ENCODE measurements around the gene PRMT1. TPM values are rescaled to one million over a fixed set of nuclear protein-coding genes. Genes with fewer than 3 reads are reported as not detected.

Gene PRMT1
- total RNA-seq, 1 experiment from 2014 or later = 219 TPM

- Histone ChIP-seq H3K4me3 (ENCODE audit: low read depth in 2 of 2, low read length in 2 of 2) (peak within 1 kb of the TSS; percentile 71 to 95), H3K27me3 (ENCODE audit: control insufficient read depth, insufficient read depth, low read length) (no peaks in the 10 kb centered on the region), H3K36me3 (ENCODE audit: control insufficient read depth, insufficient read depth, low read length) (peaks cover 10% of the 10 kb centered on the region; the same call in 1 of the 2 replicates), H3K9me3 (ENCODE audit: control insufficient read depth, insufficient read depth, low read depth, low read length) (no peaks in the 10 kb centered on the region), H3K27ac (ENCODE audit: low read length) (peak within 1 kb of the TSS; percentile 90), H3K4me1 (ENCODE audit: control insufficient read depth, insufficient read depth, low read length) (peaks cover 2% of the 10 kb centered on the region; the same call in 1 of the 2 replicates)
- DNase-seq (ENCODE audit: low read depth, low spot score) = no peak
- no TSS peak for BruUV-seq (replicated peaks)
- peak; percentile 86 for ATAC-seq
- CTCF ChIA-PET = no interaction called here
- in situ Hi-C loops (cut with HindIII; ENCODE audit: low pct_unique_long_range_greater_than_20kb, low sequenced_read_pairs) (no loop called here), intact Hi-C loops (cut with micrococcal nuclease; ENCODE audit: unreplicated experiment) (no loop called here)
- POLR2A ChIA-PET = interaction anchor here (0.6 to 0.8 kb wide), 2 partner anchors 11 to 51 kb away, joined by 3 to 5 read pairs; partner anchors contain the start of gene PRMT1
- TF ChIP-seq TCF7L2 (IDR thresholded peaks at IDR 0.05; ENCODE audit: low read depth, low read length) = no peak
- TF ChIP-seq REST (IDR thresholded peaks at IDR 0.05; ENCODE audit: insufficient read depth in 1 of 2, low read depth in 2 of 2, low read length in 1 of 2) = no peak
- 0 out of 2 replicates have a peak, but pooled peaks have one; percentile 58 for TF ChIP-seq SIN3A (IDR thresholded peaks at IDR 0.05; ENCODE audit: borderline replicate concordance, insufficient read depth, low read depth, low read length)
- no peak for TF ChIP-seq CTCF (IDR thresholded peaks at IDR 0.05)
These were observed 11.5 kb upstream of the PRMT1 start, which contains the start of the genes BCL2L12 and IRF3 for GRCh38 chr19:49665351-49666119. Gene BCL2L12 (plus strand): TSS chr19:49665933. CDS start chr19:49666693, 760 bp downstream. Gene IRF3 (minus strand): TSS chr19:49665857. CDS start chr19:49664838, 1,019 bp downstream.

- ChIA-PET POLR2A (interaction anchor here (0.6 kb wide), 1 partner anchor 50 kb away, joined by 3 read pairs; no protein-coding TSS in a partner anchor), CTCF (no interaction called here)
- no peak for TF ChIP-seq SIN3A (IDR thresholded peaks at IDR 0.05; ENCODE audit: borderline replicate concordance, insufficient read depth, low read depth, low read length)
- TF ChIP-seq CTCF (IDR thresholded peaks at IDR 0.05) = no peak
- no peak for TF ChIP-seq REST (IDR thresholded peaks at IDR 0.05; ENCODE audit: insufficient read depth in 1 of 2, low read depth in 2 of 2, low read length in 1 of 2)
- no peak for TF ChIP-seq TCF7L2 (IDR thresholded peaks at IDR 0.05; ENCODE audit: low read depth, low read length)
- TF ChIP-seq POLR2AphosphoS5 (IDR thresholded peaks at IDR 0.05; ENCODE audit: low read depth, low read length) = no peak
- DNase-seq (ENCODE audit: low read depth, low spot score) (no peak), ATAC-seq (peak; percentile 5; the same call in 1 of the 2 replicates)
- Histone ChIP-seq H3K4me3 (ENCODE audit: low read depth in 2 of 2, low read length in 2 of 2) (peak overlapping the region; percentile 71 to 95), H3K9me3 (ENCODE audit: control insufficient read depth, insufficient read depth, low read depth, low read length) (no peaks in the 10 kb centered on the region), H3K4me1 (ENCODE audit: control insufficient read depth, insufficient read depth, low read length) (peaks cover 2% of the 10 kb centered on the region; the same call in 1 of the 2 replicates), H3K27me3 (ENCODE audit: control insufficient read depth, insufficient read depth, low read length) (no peaks in the 10 kb centered on the region), H3K36me3 (ENCODE audit: control insufficient read depth, insufficient read depth, low read length) (peaks cover 10% of the 10 kb centered on the region; the same call in 1 of the 2 replicates), H3K27ac (ENCODE audit: low read length) (peak overlapping the region; percentile 90)
- BruUV-seq (replicated peaks) = TSS peak; percentile 91
- in situ Hi-C loops (cut with HindIII; ENCODE audit: low pct_unique_long_range_greater_than_20kb, low sequenced_read_pairs) (no loop called here), intact Hi-C loops (cut with micrococcal nuclease; ENCODE audit: unreplicated experiment) (no loop called here)
These were observed 11.0 kb upstream of the PRMT1 start for GRCh38 chr19:49666120-49666444.
